ENCODE data around the gene VEGFB.

VEGFB gene

DNA sequence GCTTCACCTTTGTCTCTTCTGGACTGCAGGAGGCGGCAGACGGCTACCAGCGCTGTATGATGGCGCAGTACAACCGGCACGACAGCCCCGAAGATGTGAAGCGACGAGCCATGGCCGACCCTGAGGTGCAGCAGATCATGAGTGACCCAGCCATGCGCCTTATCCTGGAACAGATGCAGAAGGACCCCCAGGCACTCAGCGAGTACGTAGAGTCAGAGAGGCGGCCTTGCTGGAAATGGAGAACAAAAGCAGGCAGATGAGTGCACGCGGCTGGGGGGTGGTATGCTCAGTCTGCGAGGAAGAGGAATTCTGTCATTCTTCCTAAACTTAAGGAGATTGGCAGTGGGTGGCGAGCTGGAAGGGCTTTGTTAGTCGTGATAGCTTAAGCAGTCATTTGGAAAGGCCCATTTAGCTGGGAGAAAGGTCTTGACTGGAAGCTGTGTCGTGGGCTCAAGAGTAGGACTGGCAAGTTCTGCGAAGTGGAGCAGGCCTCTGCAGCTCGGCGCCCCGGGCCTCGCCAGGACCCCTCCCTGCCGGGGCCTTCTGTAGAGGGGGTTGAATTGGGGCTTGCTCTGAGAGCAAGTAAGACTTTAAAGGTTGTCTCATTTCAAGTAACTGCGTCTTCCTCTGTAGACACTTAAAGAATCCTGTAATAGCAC, 30.8 kb upstream of the VEGFB start:
- H3K9me3 ChIP-seq (ENCODE audit: control insufficient read depth, low read length) = no peaks in the 10 kb centered on the region
- H3K27ac ChIP-seq (ENCODE audit: low read depth, low read length, severe bottlenecking) = no peak overlapping the region
- 94 to 97% methylated on average over 22 to 26 of the region's 27 CpGs for WGBS, 2 experiments (ENCODE audit: insufficient coverage in 2 of 2)
- peaks cover 86% of the 10 kb centered on the region for H3K36me3 ChIP-seq (ENCODE audit: control insufficient read depth, insufficient read depth, low read length)
- peaks cover 29% of the 10 kb centered on the region for H3K4me1 ChIP-seq (ENCODE audit: control insufficient read depth, insufficient read depth, low read length, poor library complexity, severe bottlenecking)
- no peak overlapping the region for H3K4me3 ChIP-seq (ENCODE audit: extremely low read depth, insufficient read depth, low read length, poor library complexity, severe bottlenecking)

DNA sequence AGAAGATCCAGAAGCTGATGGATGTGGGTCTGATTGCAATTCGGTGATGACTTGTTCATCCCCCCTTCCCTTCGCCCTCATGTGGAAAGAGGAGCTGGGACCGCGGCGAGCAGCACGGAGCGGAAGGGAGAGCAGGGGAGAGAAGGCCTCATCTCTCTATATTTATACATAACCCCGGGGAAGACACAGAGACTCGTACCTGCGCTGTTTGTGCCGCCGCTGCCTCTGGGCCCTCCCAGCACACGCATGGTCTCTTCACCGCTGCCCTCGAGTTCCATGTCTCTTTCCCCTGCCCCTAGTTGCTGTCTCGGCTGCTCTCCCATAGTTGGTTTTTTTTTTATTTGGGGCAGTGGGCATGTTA, 30.3 kb upstream of the VEGFB start:
- H3K4me1 ChIP-seq (ENCODE audit: control insufficient read depth, insufficient read depth, low read length, poor library complexity, severe bottlenecking) = peaks cover 29% of the 10 kb centered on the region
- H3K36me3 ChIP-seq (ENCODE audit: control insufficient read depth, insufficient read depth, low read length) = peaks cover 81% of the 10 kb centered on the region
- H3K27ac ChIP-seq (ENCODE audit: low read depth, low read length, severe bottlenecking) = no peak overlapping the region
- H3K4me3 ChIP-seq (ENCODE audit: extremely low read depth, insufficient read depth, low read length, poor library complexity, severe bottlenecking) = no peak overlapping the region
- H3K9me3 ChIP-seq (ENCODE audit: control insufficient read depth, low read length) = no peaks in the 10 kb centered on the region
- 97 to 100% methylated on average over 4 to 10 of the region's 16 CpGs for WGBS, 2 experiments (ENCODE audit: insufficient coverage in 2 of 2)

DNA sequence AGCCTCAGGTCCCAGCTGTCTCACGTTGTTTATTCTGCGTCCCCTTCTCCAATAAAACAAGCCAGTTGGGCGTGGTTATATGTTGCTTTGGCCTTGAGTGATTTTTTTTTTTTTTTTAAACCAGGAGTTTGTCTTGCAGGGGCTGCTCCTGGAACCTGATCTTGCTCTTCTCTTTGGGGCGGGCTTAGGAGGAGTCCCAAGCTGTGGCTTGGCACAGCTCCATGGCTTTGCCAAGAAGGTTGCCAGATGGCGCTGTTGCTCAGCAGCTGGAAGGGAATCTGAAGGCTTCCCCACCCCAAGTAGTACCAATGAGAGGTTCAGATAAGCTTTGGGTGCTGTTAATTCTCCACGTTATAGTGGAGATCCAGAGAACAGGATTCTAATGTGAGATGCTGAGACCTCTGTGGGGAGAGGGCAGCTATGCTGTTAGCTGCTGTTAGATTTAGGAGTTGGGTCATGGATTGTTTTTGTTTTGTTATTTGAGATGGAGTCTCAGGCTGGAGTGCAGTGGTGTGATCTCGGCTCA, 29.9 kb upstream of the VEGFB start:
- Histone ChIP-seq H3K9me3 (ENCODE audit: control insufficient read depth, low read length) (no peaks in the 10 kb centered on the region), H3K4me3 (ENCODE audit: extremely low read depth, insufficient read depth, low read length, poor library complexity, severe bottlenecking) (no peak overlapping the region), H3K27ac (ENCODE audit: low read depth, low read length, severe bottlenecking) (no peak overlapping the region), H3K36me3 (ENCODE audit: control insufficient read depth, insufficient read depth, low read length) (peaks cover 77% of the 10 kb centered on the region), H3K4me1 (ENCODE audit: control insufficient read depth, insufficient read depth, low read length, poor library complexity, severe bottlenecking) (peaks cover 29% of the 10 kb centered on the region)
- WGBS, 2 experiments (ENCODE audit: insufficient coverage in 2 of 2) = 76 to 91% methylated on average over 3 to 4 of the region's 7 CpGs

DNA sequence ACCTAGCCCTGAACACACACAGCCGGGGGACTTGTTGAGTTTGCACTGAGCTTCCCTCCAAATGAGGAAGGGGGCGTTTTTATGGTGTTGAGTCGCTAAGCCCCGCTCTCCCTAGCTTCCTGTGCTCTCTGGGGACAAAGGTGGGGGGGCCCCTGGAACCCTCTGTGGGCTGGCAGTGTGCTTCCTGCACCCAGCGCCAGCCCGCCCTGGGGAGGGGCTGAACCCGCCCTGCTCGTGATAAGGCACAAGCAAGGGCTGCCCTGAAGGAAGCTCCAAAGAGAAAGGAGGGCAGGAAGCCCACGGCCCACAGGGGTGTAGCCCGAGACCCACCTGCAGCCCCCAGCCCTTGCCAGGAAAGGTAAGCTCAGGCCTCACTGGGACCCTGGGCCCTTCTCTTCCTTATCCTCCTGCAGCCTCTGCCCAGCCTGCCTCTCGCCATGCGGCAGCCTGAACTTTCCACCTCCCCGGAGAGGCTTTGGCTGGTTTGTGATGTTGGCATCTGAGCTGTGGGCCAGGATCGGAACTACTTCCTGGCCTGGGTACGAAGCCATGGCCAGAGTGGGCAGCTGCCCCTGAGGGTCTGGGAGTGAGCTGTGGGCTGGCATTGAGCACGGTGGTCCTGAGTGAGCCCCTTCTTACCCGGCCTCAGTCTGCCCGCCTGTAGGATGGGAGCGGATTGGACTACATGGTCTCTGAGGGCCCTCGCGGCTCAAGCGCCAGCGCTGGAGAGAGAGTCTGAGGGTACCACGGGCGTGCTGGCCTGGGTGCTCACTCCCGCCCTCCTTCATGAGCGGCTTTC, 27.7 kb upstream of the VEGFB start, which contains the start of gene FERMT3:
Gene FERMT3 (plus strand): TSS at position 265 of the 799 bp plus-strand sequence. CDS start 644 bp downstream, outside the sequence.
- Histone ChIP-seq H3K9me3 (ENCODE audit: control insufficient read depth, low read length) (no peaks in the 10 kb centered on the region), H3K4me3 (ENCODE audit: extremely low read depth, insufficient read depth, low read length, poor library complexity, severe bottlenecking) (no peak within 1 kb of the TSS), H3K4me1 (ENCODE audit: control insufficient read depth, insufficient read depth, low read length, poor library complexity, severe bottlenecking) (peaks cover 29% of the 10 kb centered on the region), H3K36me3 (ENCODE audit: control insufficient read depth, insufficient read depth, low read length) (peaks cover 56% of the 10 kb centered on the region), H3K27ac (ENCODE audit: low read depth, low read length, severe bottlenecking) (peak within 1 kb of the TSS; percentile 83)
- WGBS, 2 experiments (ENCODE audit: insufficient coverage in 2 of 2) = 92 to 94% methylated on average over 25 to 26 of the region's 27 CpGs

DNA sequence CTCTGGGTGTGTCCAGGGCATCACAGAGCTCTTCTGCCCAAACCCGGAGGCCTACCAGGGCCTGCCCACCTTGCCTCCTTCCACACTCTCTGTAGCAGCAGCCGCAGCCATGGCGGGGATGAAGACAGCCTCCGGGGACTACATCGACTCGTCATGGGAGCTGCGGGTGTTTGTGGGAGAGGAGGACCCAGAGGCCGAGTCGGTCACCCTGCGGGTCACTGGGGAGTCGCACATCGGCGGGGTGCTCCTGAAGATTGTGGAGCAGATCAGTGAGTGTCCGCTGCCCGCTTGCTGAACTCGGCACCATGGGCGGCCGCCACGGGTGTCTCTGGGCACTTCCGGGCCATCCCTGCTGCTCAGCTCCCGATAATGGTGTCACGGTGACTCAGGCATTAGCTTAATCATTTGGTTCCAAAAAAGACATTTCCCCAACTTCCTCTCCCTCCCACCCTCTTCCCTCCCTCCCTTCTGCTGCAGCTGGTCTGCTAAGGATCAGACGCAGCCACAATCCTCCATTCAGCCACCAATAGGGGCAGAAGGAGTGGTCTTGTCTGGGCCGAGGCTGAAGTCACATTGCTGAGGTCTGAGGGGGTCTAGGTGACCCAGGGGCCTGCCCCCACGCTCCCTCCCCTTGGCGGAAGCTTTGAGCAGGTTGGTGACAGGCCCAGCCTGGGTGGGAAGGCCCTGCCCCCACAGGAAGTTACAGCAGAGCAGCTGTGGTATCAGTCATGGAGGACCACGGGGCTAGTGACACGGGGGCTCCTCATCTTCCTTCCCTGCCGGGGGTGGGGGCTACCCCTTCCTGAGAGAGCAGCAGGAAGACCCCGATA, 26.9 kb upstream of the VEGFB start:
- 80 to 92% methylated on average over 24 to 28 of the region's 30 CpGs for WGBS, 2 experiments (ENCODE audit: insufficient coverage in 2 of 2)
- peak overlapping the region; percentile 83 for H3K27ac ChIP-seq (ENCODE audit: low read depth, low read length, severe bottlenecking)
- no peak overlapping the region for H3K4me3 ChIP-seq (ENCODE audit: extremely low read depth, insufficient read depth, low read length, poor library complexity, severe bottlenecking)

DNA sequence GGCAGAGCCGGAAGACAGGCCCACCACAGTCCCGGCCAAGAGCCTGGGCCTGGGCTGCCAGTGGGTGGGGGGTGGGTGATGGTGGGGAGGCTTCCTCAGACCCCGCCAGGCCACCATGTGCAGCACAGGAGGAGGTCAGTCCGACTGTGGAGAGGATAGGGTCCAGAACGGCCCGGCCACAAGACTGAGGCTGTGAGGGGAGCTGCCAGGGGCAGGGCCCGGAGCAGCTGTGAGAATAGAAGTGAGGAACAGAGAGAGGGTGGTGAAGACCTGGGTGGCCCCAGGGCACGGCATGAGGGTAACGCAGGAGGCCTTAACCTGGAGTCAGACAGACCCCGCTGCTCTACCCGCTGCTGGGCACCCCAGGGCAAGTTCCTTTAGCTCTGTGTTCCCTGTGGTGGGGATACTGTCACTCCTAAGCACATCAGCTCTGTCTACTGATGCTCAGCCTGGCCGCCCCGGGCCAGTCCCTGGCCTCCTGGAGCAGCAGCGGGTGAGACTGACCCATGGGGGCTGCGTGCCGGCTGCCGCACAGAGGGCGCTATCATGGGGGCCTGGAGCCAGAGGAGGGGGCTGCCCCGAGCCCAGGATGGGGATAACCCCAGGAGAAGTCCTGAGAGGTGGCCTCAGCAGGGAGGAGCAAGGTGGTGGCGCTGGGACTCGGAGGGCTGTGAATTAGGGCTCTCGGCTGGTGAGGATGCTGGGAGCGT, 26.1 kb upstream of the VEGFB start:
- 94 to 96% methylated on average over 20 of the region's 23 CpGs for WGBS, 2 experiments (ENCODE audit: insufficient coverage in 2 of 2)
- Histone ChIP-seq H3K4me1 (ENCODE audit: control insufficient read depth, insufficient read depth, low read length, poor library complexity, severe bottlenecking) (peaks cover 27% of the 10 kb centered on the region), H3K27ac (ENCODE audit: low read depth, low read length, severe bottlenecking) (peak overlapping the region; percentile 83), H3K9me3 (ENCODE audit: control insufficient read depth, low read length) (no peaks in the 10 kb centered on the region), H3K36me3 (ENCODE audit: control insufficient read depth, insufficient read depth, low read length) (peaks cover 51% of the 10 kb centered on the region), H3K4me3 (ENCODE audit: extremely low read depth, insufficient read depth, low read length, poor library complexity, severe bottlenecking) (no peak overlapping the region)

More for the DNA sequence above, 26.9 kb upstream of the VEGFB start:
- Histone ChIP-seq H3K36me3 (ENCODE audit: control insufficient read depth, insufficient read depth, low read length) (peaks cover 56% of the 10 kb centered on the region), H3K9me3 (ENCODE audit: control insufficient read depth, low read length) (no peaks in the 10 kb centered on the region), H3K4me1 (ENCODE audit: control insufficient read depth, insufficient read depth, low read length, poor library complexity, severe bottlenecking) (peaks cover 29% of the 10 kb centered on the region)

DNA sequence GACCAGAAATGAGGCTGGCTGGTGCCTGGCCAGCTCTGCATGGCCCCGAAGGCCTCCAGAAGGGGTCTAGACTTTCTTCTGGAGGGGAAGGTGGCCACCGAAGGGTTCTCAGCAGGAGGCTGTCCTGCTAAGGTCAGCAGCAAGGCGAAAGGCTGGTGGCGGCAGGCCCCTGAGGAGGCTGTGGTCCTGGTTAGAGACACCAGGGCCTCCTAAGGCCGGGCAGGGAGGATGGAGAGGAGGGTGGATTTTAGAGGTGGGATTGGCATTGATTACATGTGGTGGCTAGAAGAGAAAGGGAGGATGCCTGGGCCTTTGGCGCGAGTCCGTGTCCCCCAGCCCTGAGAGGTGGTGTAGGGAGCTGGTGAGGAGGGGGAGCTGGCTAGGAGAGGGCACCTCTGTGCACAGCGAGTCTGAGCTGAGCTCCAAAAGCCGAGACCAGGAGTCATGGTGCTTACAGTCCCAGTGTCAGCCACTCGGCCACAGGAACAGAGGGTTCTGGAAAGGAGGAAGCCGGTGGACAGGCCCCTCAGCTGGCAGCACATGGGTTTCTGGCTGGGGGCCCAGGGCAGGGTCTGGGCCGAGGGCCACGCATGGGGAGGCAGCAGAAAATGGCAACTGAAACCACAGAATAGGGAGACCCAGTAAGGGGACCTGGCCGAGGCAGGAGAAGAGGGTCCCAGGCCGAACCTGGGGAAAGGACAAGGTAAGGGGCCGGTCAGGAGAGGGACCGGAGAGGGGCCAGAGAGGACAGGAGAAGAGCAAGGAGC, 25.4 kb upstream of the VEGFB start:
- H3K36me3 ChIP-seq (ENCODE audit: control insufficient read depth, insufficient read depth, low read length) = peaks cover 44% of the 10 kb centered on the region
- no peak overlapping the region for H3K4me3 ChIP-seq (ENCODE audit: extremely low read depth, insufficient read depth, low read length, poor library complexity, severe bottlenecking)
- WGBS, 2 experiments (ENCODE audit: insufficient coverage in 2 of 2) = 90 to 94% methylated on average over 16 to 18 of the region's 18 CpGs
- peaks cover 26% of the 10 kb centered on the region for H3K4me1 ChIP-seq (ENCODE audit: control insufficient read depth, insufficient read depth, low read length, poor library complexity, severe bottlenecking)
- peak overlapping the region; percentile 83 for H3K27ac ChIP-seq (ENCODE audit: low read depth, low read length, severe bottlenecking)
- H3K9me3 ChIP-seq (ENCODE audit: control insufficient read depth, low read length) = no peaks in the 10 kb centered on the region

DNA sequence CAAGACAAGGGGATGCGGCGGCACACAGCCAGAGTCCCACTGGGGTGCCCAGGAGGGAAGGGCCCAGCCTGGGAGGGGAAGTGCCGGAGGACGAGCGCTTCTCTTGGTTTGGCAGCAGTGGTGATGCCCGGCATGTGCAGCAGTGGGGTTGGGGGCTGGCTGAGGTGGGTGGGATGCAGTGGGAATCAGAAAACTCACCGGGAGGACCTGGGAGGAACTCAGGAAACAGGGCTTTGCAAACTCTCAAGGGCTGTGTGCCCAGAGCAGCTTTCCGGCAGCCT, 24.9 kb upstream of the VEGFB start:
- whole genome bisulfite sequencing, 2 experiments (ENCODE audit: insufficient coverage in 2 of 2) = 92 to 100% methylated on average over 2 to 8 of the region's 8 CpGs
- Histone ChIP-seq H3K27ac (ENCODE audit: low read depth, low read length, severe bottlenecking) (no peak overlapping the region), H3K9me3 (ENCODE audit: control insufficient read depth, low read length) (no peaks in the 10 kb centered on the region), H3K36me3 (ENCODE audit: control insufficient read depth, insufficient read depth, low read length) (peaks cover 40% of the 10 kb centered on the region), H3K4me1 (ENCODE audit: control insufficient read depth, insufficient read depth, low read length, poor library complexity, severe bottlenecking) (peaks cover 26% of the 10 kb centered on the region), H3K4me3 (ENCODE audit: extremely low read depth, insufficient read depth, low read length, poor library complexity, severe bottlenecking) (no peak overlapping the region)

DNA sequence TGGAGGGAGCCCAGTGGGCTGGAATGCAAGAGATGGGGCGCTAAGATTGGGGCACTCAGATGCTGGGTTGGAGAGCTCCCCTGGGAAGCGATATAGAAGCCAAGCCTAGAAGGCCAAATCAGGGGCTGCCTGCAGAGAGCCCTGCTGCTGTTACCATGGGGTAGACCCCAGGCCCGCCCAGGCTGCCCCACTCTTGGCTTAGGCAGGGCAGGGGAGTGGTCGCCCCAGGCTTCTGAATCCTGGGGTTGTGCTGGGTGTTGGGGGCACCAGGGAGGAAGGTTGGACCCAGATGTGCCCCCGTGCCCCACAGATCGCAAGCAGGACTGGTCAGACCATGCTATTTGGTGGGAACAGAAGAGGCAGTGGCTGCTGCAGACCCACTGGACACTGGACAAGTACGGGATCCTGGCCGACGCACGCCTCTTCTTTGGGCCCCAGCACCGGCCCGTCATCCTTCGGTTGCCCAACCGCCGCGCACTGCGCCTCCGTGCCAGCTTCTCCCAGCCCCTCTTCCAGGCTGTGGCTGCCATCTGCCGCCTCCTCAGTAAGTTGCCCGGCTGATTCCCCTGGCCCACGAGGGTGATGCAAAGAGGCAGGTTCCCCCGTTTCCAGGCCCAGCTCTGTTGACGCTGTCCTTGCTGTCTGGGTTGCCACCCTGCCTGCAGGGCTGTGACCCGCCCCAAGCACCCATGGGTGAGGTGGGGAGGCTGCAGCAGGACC, 23.9 kb upstream of the VEGFB start:
- Histone ChIP-seq H3K27ac (ENCODE audit: low read depth, low read length, severe bottlenecking) (no peak overlapping the region), H3K36me3 (ENCODE audit: control insufficient read depth, insufficient read depth, low read length) (peaks cover 37% of the 10 kb centered on the region), H3K4me3 (ENCODE audit: extremely low read depth, insufficient read depth, low read length, poor library complexity, severe bottlenecking) (no peak overlapping the region), H3K4me1 (ENCODE audit: control insufficient read depth, insufficient read depth, low read length, poor library complexity, severe bottlenecking) (peaks cover 26% of the 10 kb centered on the region), H3K9me3 (ENCODE audit: control insufficient read depth, low read length) (no peaks in the 10 kb centered on the region)
- WGBS, 2 experiments (ENCODE audit: insufficient coverage in 2 of 2) = 96 to 98% methylated on average over 14 to 24 of the region's 24 CpGs

Measured in mesodermal cell (in vitro differentiated cells).